Measurements from ENCODE around the gene SYCP2.
"Not testable (repeated sequence)": the region's sequence is repeated elsewhere in the genome, so short reads cannot be mapped to it uniquely, and the experiment has no call there.

Gene SYCP2

DNA sequence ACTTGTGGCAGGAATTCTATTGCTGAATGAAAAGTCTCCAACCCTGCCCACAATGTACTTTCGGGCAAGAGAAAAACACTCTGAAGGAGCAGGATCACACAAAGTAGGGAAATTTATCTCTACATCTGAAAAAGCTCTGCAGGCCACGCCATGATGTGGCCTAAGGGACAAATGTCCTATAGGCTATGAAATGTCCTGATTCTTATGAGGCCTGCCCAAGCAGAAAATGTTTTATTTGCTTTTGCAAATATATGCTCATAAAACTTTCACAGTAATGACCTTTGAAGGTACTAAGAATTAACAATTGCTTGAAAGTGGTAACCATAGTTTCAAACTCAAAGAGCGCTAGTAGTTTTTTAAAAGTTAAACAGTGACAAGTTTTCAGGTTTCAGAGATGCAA, 31.0 kb downstream of the SYCP2 start:
- no peak for DNase-seq

GRCh38 chr20:59895908-59896307, 37.5 kb downstream of the SYCP2 start:
- DNase-seq, result no peak

GRCh38 chr20:59891581-59891980, 41.9 kb downstream of the SYCP2 start:
- DNase-seq, result no peak

DNA sequence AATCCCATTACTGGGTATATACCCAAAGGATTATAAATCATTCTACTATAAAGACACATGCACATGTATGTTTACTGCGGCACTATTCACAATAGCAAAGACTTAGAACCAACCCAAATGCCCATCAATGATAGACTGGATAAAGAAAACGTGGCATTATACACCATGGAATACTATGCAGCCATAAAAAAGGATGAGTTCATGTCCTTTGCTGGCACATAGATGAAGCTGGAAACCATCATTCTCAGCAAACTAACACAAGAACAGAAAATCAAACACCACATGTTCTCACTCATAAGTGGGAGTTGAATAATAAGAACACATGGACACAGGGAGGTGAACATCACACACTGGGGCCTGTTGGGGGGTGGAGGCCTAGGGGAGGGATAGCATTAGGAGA, 43.4 kb downstream of the SYCP2 start:
- not testable (repeated sequence) for DNase-seq

GRCh38 chr20:59888050-59888449, 45.4 kb downstream of the SYCP2 start:
- DNase-seq, result no peak

GRCh38 chr20:59884494-59884893, 48.9 kb downstream of the SYCP2 start:
- DNase-seq, result no peak

DNA sequence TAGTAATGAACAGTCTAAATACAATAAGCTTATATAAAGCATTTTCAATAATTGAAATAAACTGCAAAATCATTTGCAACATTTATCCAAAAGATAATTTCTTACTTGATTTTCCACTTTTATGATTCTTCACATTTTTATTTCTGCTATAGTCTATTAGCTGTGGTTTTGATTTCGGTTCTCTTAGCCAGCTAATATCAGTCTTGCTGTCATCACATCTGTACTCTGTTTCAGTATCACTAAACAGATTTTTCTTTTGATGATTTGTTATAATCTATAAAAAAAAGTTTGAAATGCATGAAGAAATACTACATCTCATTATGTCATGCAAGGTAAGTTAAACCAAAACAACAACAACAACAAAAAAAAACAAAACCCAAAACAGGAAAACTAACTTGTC, 53.2 kb downstream of the SYCP2 start:
- no peak for DNase-seq

- DNase-seq, result no peak
Observed at GRCh38 chr20:59873409-59873808, 60.0 kb downstream of the SYCP2 start.

DNA sequence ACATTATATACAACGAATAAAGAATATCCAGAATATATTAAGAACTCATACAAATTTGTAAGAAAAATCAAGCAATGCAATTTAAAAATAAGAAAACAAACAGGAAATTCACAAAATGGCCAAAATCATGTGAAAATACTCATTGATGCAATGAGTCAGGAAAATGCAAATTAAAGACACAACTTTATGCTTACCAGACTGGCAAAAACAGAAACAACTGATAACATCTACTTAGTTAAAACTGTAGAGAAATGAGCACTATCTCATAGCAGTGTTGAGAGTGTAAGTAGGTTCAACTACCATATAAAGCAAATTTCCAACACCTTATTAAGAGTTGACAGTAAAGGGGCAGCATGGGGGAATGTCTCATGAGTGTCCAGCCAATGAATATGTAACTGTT, 62.3 kb downstream of the SYCP2 start:
- DNase-seq, result no peak

- no peak for DNase-seq
Observed at GRCh38 chr20:59866338-59866737, 67.1 kb downstream of the SYCP2 start.

DNA sequence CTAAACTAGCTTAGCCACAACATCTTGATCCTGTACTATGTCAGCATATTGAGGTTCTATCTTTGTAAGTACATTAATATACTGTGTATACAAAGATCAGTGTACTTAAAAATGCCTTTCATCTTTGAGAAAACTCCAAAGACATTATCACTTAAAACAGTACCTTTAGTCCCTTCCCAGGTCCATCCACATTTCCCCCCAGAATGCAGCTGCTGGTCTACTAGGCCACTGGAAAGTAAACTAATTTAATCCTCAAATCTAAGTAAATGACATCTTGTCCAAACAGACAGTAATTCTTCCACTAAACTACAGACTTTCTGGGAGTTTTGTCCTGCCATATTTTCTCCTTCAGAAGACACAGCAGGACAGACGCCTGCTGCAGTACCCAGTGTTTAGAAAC, 68.7 kb downstream of the SYCP2 start:
- DNase-seq, result no peak

DNA sequence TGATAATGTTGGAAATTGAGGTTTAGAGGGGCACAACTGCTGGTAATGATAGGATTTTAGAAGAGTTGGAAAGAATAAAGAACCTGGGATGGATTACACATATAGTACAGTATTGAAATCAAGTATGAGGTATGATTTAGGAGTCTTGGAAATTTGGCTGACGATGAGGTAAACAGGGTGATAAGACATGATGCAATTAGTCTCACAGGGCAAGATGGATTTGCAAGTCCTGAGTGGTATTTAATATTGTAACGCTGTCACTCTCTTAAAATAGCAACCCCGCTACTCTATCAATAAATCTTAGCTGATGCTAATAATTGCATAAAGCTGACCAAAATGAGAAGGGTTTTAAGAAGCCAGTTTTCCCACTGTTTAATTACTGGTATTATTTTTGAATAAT, 70.4 kb downstream of the SYCP2 start:
- no peak for DNase-seq

GRCh38 chr20:59861401-59861800, 72.0 kb downstream of the SYCP2 start:
- no peak for DNase-seq

GRCh38 chr20:59858425-59858824, 75.0 kb downstream of the SYCP2 start:
- no peak for DNase-seq

DNA sequence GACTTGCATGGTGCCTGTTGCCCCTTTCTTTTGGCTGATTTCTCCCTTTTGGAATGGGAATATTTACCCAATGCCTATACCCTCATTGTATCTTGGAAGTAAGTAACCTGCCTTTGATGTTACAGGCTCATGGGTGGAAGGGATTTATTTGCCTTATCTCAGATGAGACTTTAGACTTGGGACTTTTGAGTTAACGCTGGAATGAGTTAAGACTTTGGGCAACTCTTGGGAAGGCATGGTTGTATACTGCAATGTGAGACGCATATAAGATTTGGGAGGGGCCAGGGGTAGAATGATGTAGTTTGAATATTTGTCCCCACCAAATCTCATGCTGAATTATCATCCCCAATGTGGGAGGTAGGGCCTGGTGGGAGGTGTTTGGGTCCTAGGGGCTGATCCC, 75.5 kb downstream of the SYCP2 start:
- DNase-seq, result no peak

DNA sequence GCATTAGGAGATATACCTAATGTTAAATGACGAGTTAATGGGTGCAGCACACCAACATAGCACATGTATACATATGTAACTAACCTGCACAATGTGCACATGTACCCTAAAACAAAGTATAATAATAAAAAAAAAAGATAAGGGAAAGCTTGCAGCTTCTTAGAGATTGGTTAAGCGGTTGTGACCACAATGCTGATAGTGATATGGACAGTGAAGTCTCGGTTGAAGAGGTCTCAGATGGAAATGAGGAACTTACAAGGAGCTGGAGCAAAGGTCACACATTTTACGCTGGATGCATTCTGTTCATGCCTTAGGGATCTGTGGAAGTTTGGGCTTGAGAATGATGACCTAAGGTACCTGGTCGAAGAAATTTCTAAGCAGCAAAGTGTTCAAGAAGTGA, 76.5 kb downstream of the SYCP2 start:
- not testable (repeated sequence) for DNase-seq

GRCh38 chr20:59856526-59856925, 76.9 kb downstream of the SYCP2 start:
- not testable (repeated sequence) for DNase-seq

GRCh38 chr20:59850018-59850641, 83.3 kb downstream of the SYCP2 start:
- peak; percentile 11 for DNase-seq

DNA sequence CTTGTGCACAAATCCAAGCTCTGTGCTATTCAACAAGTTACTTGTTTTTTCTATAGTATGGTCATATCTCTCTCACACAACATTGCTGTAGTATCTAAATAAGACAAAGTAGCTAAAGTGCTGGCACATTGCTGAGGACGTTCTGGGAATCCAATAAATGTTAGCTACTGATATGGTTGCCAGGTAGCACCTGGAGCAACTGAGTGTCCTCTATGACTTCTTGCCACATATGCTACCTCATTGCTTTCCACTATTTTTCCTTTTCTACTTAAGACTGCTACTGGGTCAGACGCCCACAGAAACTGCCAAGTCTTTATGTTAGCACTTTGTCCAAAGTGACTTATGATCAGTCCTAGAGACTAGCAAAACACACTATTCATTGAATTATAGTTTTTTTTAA, 85.3 kb downstream of the SYCP2 start:
- DNase-seq, result no peak

- no peak for DNase-seq
Observed at GRCh38 chr20:59845472-59845871, 88.0 kb downstream of the SYCP2 start.

- DNase-seq, result no peak
Observed at GRCh38 chr20:59839400-59839799, 94.0 kb downstream of the SYCP2 start.

DNA sequence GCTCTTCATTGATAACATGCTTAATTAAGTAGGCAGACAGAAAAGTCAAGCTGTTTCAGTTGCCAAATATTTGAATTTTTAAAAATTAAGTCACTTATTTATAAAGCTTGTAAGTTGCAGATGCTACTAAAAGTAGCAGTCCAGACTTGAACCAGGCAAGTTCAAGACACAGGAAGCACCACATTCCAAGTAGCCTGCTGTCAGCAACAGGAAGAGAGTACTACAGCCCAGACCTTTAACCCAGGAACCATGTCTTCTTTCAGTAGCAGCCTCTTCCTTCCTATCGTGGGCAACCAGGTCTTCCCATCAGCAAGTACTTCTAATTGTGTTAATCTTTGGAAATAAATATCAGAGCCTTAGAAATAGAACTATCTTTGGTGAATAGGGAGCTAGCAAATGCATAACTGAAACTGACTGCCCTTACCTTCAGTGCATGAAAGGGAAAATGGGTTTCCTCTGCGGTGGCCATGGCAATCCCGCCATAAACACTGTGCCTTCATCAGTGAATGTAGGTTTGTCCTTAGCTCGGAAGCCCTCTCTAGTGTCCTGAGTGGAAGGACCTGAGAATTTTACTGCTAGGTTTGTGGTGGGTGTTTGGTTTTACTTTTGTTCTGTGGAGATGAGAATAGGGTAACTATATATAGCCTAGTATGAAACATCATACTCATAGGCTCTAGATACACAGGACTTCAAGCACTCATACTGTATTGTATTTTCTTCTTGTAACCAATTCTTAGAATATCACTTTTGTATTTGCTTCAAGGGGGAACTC, 95.6 kb downstream of the SYCP2 start:
- DNase-seq, result no peak

- peak; percentile 44 for DNase-seq
Observed at GRCh38 chr20:59836767-59837166, 96.7 kb downstream of the SYCP2 start.

- DNase-seq, result peak; percentile 70
Observed at GRCh38 chr20:59835448-59836395, 97.7 kb downstream of the SYCP2 start.

Measured in DMS153 (cell line).